ENCODE results near the gene C1D. TPM values are rescaled to one million over a fixed set of nuclear protein-coding genes. Genes with fewer than 3 reads are reported as not detected.
"Not testable (repeated sequence)": the region's sequence is repeated elsewhere in the genome, so short reads cannot be mapped to it uniquely, and the experiment has no call there.

C1D gene
- total RNA-seq, 1 donor from 2014 or later: 21.5 TPM

DNA sequence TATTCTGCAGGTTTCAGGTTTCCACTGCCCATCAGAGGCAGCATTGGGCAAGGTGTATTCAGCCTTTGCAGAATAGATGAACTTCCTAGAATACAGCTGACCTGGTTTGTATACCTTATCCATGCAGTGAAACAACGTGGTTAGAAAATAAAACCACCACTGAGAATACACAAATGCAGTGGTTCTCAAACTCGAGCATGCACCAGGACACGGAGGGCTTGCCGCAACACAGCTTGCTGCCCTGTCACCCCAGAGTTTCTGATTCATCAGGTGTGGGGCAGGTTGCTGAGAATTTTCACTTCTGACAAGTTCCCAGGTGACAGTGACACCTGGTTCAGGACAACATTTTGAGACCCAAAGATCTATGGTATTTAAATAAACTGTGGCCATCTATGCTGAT is 23.4 kb upstream of the C1D start:
- POLR2A ChIA-PET: no interaction called here
- Mint-ChIP-seq H3K4me3 (no peak overlapping the region), H3K4me1 (peaks cover 7% of the 10 kb centered on the region), H3K27me3 (no peaks in the 10 kb centered on the region), H3K27ac (no peak overlapping the region), H3K9me3 (no peaks in the 10 kb centered on the region), H3K36me3 (ENCODE audit: low read depth) (no peaks in the 10 kb centered on the region)
- CTCF ChIA-PET: no interaction called here
- DNase-seq (no peak), ATAC-seq (ENCODE audit: low read depth) (no peak)
- intact Hi-C loops (cut with micrococcal nuclease): no loop called here
- TF ChIP-seq, protein P1, sequence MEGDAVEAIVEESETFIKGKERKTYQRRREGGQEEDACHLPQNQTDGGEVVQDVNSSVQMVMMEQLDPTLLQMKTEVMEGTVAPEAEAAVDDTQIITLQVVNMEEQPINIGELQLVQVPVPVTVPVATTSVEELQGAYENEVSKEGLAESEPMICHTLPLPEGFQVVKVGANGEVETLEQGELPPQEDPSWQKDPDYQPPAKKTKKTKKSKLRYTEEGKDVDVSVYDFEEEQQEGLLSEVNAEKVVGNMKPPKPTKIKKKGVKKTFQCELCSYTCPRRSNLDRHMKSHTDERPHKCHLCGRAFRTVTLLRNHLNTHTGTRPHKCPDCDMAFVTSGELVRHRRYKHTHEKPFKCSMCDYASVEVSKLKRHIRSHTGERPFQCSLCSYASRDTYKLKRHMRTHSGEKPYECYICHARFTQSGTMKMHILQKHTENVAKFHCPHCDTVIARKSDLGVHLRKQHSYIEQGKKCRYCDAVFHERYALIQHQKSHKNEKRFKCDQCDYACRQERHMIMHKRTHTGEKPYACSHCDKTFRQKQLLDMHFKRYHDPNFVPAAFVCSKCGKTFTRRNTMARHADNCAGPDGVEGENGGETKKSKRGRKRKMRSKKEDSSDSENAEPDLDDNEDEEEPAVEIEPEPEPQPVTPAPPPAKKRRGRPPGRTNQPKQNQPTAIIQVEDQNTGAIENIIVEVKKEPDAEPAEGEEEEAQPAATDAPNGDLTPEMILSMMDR (IDR thresholded peaks at IDR 0.05): no peak

DNA sequence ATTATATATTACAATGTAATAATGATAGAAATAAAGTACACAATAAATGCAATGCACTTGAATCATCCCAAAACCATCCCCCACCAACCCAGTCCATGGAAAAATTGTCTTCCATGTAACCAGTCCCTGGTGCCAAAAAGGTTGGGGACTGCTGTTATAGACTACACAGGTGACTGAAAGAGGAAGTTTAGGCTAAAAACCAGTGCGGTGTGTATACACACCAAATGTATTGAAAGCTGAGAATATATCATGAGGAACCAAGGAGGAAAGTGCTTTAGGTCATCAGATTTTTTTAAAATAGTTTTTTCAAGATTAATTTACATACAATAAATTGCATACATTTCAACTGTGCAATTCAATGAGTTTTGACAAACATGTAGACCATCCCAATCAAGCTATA is 20.5 kb upstream of the C1D start:
- POLR2A ChIA-PET: no interaction called here
- Mint-ChIP-seq H3K4me1 (peaks cover 5% of the 10 kb centered on the region), H3K36me3 (ENCODE audit: low read depth) (no peaks in the 10 kb centered on the region), H3K4me3 (no peak overlapping the region), H3K27me3 (no peaks in the 10 kb centered on the region), H3K9me3 (no peaks in the 10 kb centered on the region), H3K27ac (no peak overlapping the region)
- intact Hi-C loops (cut with micrococcal nuclease): no loop called here
- CTCF ChIA-PET: no interaction called here
- ATAC-seq (ENCODE audit: low read depth): no peak
- TF ChIP-seq, protein P1 (IDR thresholded peaks at IDR 0.05): no peak
- no peak for DNase-seq

DNA sequence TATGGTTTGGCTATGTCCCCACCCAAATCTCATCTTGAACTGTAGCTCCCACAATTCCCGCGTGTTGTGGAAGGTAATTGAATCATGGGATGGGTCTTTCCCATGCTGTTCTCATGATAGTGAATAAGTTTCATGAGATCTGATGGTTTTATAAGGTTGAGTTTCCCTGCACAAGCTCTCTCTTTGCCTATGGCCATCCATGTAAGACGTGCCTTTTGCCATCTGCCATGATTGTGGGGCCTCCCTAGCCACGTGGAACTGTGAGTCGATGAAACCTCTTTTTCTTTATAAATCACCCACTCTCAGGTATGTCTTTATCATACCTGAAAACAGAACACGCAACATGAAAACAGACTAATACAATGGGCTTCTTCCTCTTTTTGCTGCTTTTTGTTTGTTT is 11.2 kb upstream of the C1D start:
- Mint-ChIP-seq H3K9me3 (no peaks in the 10 kb centered on the region), H3K4me3 (no peak overlapping the region), H3K27ac (no peak overlapping the region), H3K36me3 (ENCODE audit: low read depth) (no peaks in the 10 kb centered on the region), H3K27me3 (no peaks in the 10 kb centered on the region), H3K4me1 (no peaks in the 10 kb centered on the region)
- ChIA-PET POLR2A (no interaction called here), CTCF (no interaction called here)
- DNase-seq: no peak
- no peak for ATAC-seq (ENCODE audit: low read depth)
- TF ChIP-seq, protein P1 (IDR thresholded peaks at IDR 0.05): no peak
- intact Hi-C loops (cut with micrococcal nuclease): no loop called here

DNA sequence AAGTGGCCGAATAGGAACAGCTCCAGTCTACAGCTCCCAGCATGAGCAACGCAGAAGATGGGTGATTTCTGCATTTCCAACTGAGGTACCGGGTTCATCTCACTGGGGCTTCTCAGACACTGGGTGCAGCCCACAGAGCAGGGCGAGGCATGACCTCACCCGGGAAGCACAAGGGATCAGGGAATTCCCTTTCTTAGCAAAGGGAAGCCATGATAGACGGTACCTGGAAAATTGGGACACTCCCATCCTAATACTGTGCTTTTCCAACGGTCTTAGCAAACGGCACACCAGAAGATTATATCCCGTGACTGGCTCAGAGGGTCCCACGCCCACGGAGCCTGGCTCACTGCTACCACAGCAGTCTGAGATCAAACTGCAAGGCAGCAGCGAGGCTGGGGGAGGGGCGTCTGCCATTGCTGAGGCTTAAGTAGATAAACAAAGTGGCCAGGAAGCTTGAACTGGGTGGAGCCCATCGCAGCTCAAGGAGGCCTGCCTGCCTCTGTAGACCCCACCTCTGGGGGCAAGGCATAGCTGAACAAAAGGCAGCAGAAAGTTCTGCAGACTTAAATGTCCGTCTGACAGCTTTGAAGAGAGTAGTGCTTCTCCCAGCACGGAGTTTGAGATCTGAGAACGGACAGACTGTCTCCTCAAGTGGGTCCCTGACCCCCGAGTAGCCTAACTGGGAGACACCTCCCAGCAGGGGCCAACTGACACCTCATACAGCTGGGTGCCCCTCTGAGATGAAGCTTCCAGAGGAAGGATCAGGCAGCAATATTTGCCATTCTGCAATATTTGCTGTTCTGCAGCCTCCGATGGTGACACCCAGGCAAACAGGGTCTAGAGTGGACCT is 1.2 kb upstream of the C1D start:
- intact Hi-C loops (cut with micrococcal nuclease): loop anchor here (1.0 to 5.0 kb wide), 5 partner anchors 93 to 1323 kb away; partner anchors contain the start of genes APLF, ETAA1, FBXO48 and GFPT1
- H3K27me3 Mint-ChIP-seq; CTCF ChIA-PET; H3K27ac Mint-ChIP-seq; ATAC-seq (ENCODE audit: low read depth); POLR2A ChIA-PET; H3K36me3 Mint-ChIP-seq (ENCODE audit: low read depth); H3K9me3 Mint-ChIP-seq; DNase-seq: not testable (repeated sequence)
- Mint-ChIP-seq H3K4me3 (peak overlapping the region; percentile 93), H3K4me1 (peaks cover 31% of the 10 kb centered on the region)

DNA sequence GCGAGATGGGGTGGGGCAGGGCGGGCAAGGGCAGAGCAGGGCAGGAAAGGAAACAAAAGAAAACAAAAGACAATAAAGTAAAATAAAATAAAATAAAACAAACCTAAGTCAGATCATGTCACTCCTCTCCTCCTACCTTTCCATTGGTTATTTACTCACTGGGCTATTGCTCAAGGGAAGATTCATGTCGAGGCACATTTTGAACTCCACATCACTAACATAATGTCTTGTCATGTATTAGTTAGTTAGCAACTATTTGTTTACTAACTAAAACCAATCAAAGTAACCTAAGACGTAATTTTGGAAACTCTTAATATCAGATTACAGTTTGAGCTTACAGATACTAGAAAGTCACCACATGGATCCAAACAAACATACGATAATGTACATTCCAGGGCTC is 2.2 kb downstream of the C1D start:
- peaks cover 46% of the 10 kb centered on the region for H3K4me1 Mint-ChIP-seq
- ChIA-PET CTCF (no interaction called here), POLR2A (no interaction called here)
- peaks cover 10% of the 10 kb centered on the region for H3K36me3 Mint-ChIP-seq (ENCODE audit: low read depth)
- H3K4me3 Mint-ChIP-seq: no peak overlapping the region
- TF ChIP-seq, protein P1 (IDR thresholded peaks at IDR 0.05): no peak
- DNase-seq (no peak), ATAC-seq (ENCODE audit: low read depth) (no peak)
- H3K9me3 Mint-ChIP-seq: no peaks in the 10 kb centered on the region
- H3K27me3 Mint-ChIP-seq: no peaks in the 10 kb centered on the region
- intact Hi-C loops (cut with micrococcal nuclease): loop anchor here (5.0 kb wide), 2 partner anchors 407 to 663 kb away; partner anchors contain the start of genes APLF, ETAA1 and FBXO48
- no peak overlapping the region for H3K27ac Mint-ChIP-seq

Measured in activated B cell treated with CpG ODN at 0.5 μM for 24 hours (primary cell).